ENCODE measurements around the gene CHRNA4.

Gene CHRNA4

GRCh38 chr20:63407928-63408683, 47.0 kb upstream of the CHRNA4 start:
- DNase-seq (ENCODE audit: low spot score): peak; percentile 89
- H3K4me3 ChIP-seq (ENCODE audit: severe bottlenecking): no peak overlapping the region
- H3K36me3 ChIP-seq (ENCODE audit: low read depth): no peaks in the 10 kb centered on the region
- H3K4me1 ChIP-seq (ENCODE audit: insufficient read depth, poor library complexity, severe bottlenecking): no peaks in the 10 kb centered on the region
- ATAC-seq (ENCODE audit: low read depth): no peak
- H3K27me3 ChIP-seq (ENCODE audit: insufficient read depth, poor library complexity, severe bottlenecking): peaks cover 16% of the 10 kb centered on the region
- H3K27ac ChIP-seq (ENCODE audit: poor library complexity, severe bottlenecking): no peak overlapping the region
- TF ChIP-seq CTCF (IDR thresholded peaks at IDR 0.05; ENCODE audit: poor library complexity, severe bottlenecking): no peak
- H3K9me3 ChIP-seq (ENCODE audit: severe bottlenecking): no peaks in the 10 kb centered on the region

GRCh38 chr20:63406617-63407245, 45.6 kb upstream of the CHRNA4 start:
- H3K36me3 ChIP-seq (ENCODE audit: low read depth): no peaks in the 10 kb centered on the region
- no peak overlapping the region for H3K27ac ChIP-seq (ENCODE audit: poor library complexity, severe bottlenecking)
- no peak overlapping the region for H3K4me3 ChIP-seq (ENCODE audit: severe bottlenecking)
- DNase-seq (ENCODE audit: low spot score) (peak; percentile 85), ATAC-seq (ENCODE audit: low read depth) (no peak)
- no peaks in the 10 kb centered on the region for H3K9me3 ChIP-seq (ENCODE audit: severe bottlenecking)
- TF ChIP-seq CTCF (IDR thresholded peaks at IDR 0.05; ENCODE audit: poor library complexity, severe bottlenecking): no peak
- H3K4me1 ChIP-seq (ENCODE audit: insufficient read depth, poor library complexity, severe bottlenecking): no peaks in the 10 kb centered on the region
- peaks cover 20% of the 10 kb centered on the region for H3K27me3 ChIP-seq (ENCODE audit: insufficient read depth, poor library complexity, severe bottlenecking)

GRCh38 chr20:63406011-63406410, 44.9 kb upstream of the CHRNA4 start:
- peaks cover 25% of the 10 kb centered on the region for H3K27me3 ChIP-seq (ENCODE audit: insufficient read depth, poor library complexity, severe bottlenecking)
- no peak for TF ChIP-seq CTCF (IDR thresholded peaks at IDR 0.05; ENCODE audit: poor library complexity, severe bottlenecking)
- no peak overlapping the region for H3K4me3 ChIP-seq (ENCODE audit: severe bottlenecking)
- H3K4me1 ChIP-seq (ENCODE audit: insufficient read depth, poor library complexity, severe bottlenecking): no peaks in the 10 kb centered on the region
- no peaks in the 10 kb centered on the region for H3K36me3 ChIP-seq (ENCODE audit: low read depth)
- ATAC-seq (ENCODE audit: low read depth): no peak
- no peak overlapping the region for H3K27ac ChIP-seq (ENCODE audit: poor library complexity, severe bottlenecking)
- no peaks in the 10 kb centered on the region for H3K9me3 ChIP-seq (ENCODE audit: severe bottlenecking)
- peak; percentile 83 for DNase-seq (ENCODE audit: low spot score)

GRCh38 chr20:63405102-63405730, 44.1 kb upstream of the CHRNA4 start:
- Histone ChIP-seq H3K36me3 (ENCODE audit: low read depth) (no peaks in the 10 kb centered on the region), H3K9me3 (ENCODE audit: severe bottlenecking) (no peaks in the 10 kb centered on the region), H3K27me3 (ENCODE audit: insufficient read depth, poor library complexity, severe bottlenecking) (peaks cover 32% of the 10 kb centered on the region), H3K27ac (ENCODE audit: poor library complexity, severe bottlenecking) (no peak overlapping the region), H3K4me3 (ENCODE audit: severe bottlenecking) (no peak overlapping the region), H3K4me1 (ENCODE audit: insufficient read depth, poor library complexity, severe bottlenecking) (no peaks in the 10 kb centered on the region)
- DNase-seq (ENCODE audit: low spot score) (peak; percentile 83), ATAC-seq (ENCODE audit: low read depth) (no peak)
- no peak for TF ChIP-seq CTCF (IDR thresholded peaks at IDR 0.05; ENCODE audit: poor library complexity, severe bottlenecking)

All from RWPE2 (cell line).